H1 (cell line): ENCODE data around the gene LSM4. TPM values are rescaled to one million over a fixed set of nuclear protein-coding genes. Genes with fewer than 3 reads are reported as not detected.

Experiments used
- CTCF ChIA-PET: fragments of 300-600 bp; sonication (Branson Sonifier 250); formaldehyde crosslinking; loops from one replicate; lab custom pipeline; 2021; ENCODE audit not compliant: partially characterized antibody; lab: Charles Lee
- POLR2A ChIA-PET: fragments of 300-600 bp; sonication (Branson Sonifier 250); formaldehyde crosslinking; loops from one replicate; lab custom pipeline; 2021; ENCODE audit warnings: inconsistent platforms; ENCODE audit not compliant: partially characterized antibody; lab: Charles Lee
- DNase-seq, 2 experiments: peaks; one replicate each; pipeline versions ENCODE4 v3.0.0 to v3.0.0-alpha.2; 2010 to 2022; ENCODE audit warnings: low spot score in 2 of 2, low read depth in 1 of 2, mixed read lengths in 1 of 2
- FAIRE-seq: peaks from 2 replicates; lab custom pipeline; 2011; peaks lifted over from hg19 to GRCh38; lab: Jason Lieb, UNC
- H2AFZ ChIP-seq: 2 replicates; pipeline ENCODE4 v1.8.1; 2012; ENCODE audit warnings: low read length, inconsistent platforms
- H2AK5ac ChIP-seq: 2 replicates; pipeline ENCODE4 v1.6.1; 2013; ENCODE audit warnings: low read depth, low read length
- H2BK120ac ChIP-seq: replicated peaks from 2 replicates; pipeline ENCODE3; 2013; ENCODE audit warnings: low read depth, low read length, inconsistent platforms
- H2BK12ac ChIP-seq: 2 replicates; pipeline ENCODE4 v1.6.1; 2013; ENCODE audit warnings: low read depth, low read length
- H2BK15ac ChIP-seq: 2 replicates; pipeline ENCODE4 v1.6.1; 2013; ENCODE audit warnings: low read length
- H2BK20ac ChIP-seq: 2 replicates; pipeline ENCODE4 v1.6.1; 2013; ENCODE audit warnings: low read length
- H2BK5ac ChIP-seq: 2 replicates; pipeline ENCODE4 v1.6.1; 2013; ENCODE audit warnings: low read depth, low read length
- H3K14ac ChIP-seq: 2 replicates; pipeline ENCODE4 v1.6.1; 2013; ENCODE audit warnings: inconsistent platforms; ENCODE audit not compliant: insufficient read length
- H3K18ac ChIP-seq: 2 replicates; pipeline ENCODE4 v1.6.1; 2013; ENCODE audit warnings: low read length; ENCODE audit errors: extremely low read depth
- H3K23ac ChIP-seq: 2 replicates; pipeline ENCODE4 v1.6.1; 2013; ENCODE audit warnings: inconsistent platforms; ENCODE audit not compliant: insufficient read length
- H3K23me2 ChIP-seq: 2 replicates; pipeline ENCODE4 v1.6.1; 2013; ENCODE audit warnings: low read depth, low read length
- H3K27ac ChIP-seq: 2 replicates; pipeline ENCODE4 v1.6.1; 2011; ENCODE audit warnings: low read depth, low read length, inconsistent platforms
- H3K27me3 ChIP-seq, 4 experiments: replicated peaks in 1 of 4; 1 replicate in 1 of 4; 2 replicates in 3 of 4; pipeline versions ENCODE4 v1.6.1 to v1.8.1; 2011 to 2013; ENCODE audit warnings: low read length in 3 of 4, mild to moderate bottlenecking in 3 of 4, inconsistent platforms in 2 of 4, mixed read lengths in 2 of 4, moderate library complexity in 1 of 4; ENCODE audit not compliant: control insufficient read depth in 3 of 4, insufficient read depth in 3 of 4; ENCODE audit errors: extremely low read depth in 1 of 4
- H3K36me3 ChIP-seq, 4 experiments: 2 replicates each; pipeline versions ENCODE4 v1.6.1 to v1.8.1; 2011 to 2013; ENCODE audit warnings: mild to moderate bottlenecking in 4 of 4, low read length in 3 of 4, moderate library complexity in 2 of 4, control low read depth in 1 of 4, inconsistent platforms in 1 of 4; ENCODE audit not compliant: insufficient read depth in 4 of 4, control insufficient read depth in 2 of 4
- H3K4ac ChIP-seq: replicated peaks from 2 replicates; pipeline ENCODE3; 2013; ENCODE audit warnings: low read length, low read depth, mixed read lengths, inconsistent platforms; ENCODE audit not compliant: insufficient read length
- H3K4me1 ChIP-seq, 4 experiments: replicated peaks in 1 of 4; 1 replicate in 1 of 4; 2 replicates in 3 of 4; pipeline versions ENCODE4 v1.6.1 to v1.8.1; 2011 to 2013; ENCODE audit warnings: low read length in 3 of 4, inconsistent platforms in 2 of 4, mixed read lengths in 1 of 4; ENCODE audit not compliant: insufficient read depth in 4 of 4, control insufficient read depth in 3 of 4
- H3K4me2 ChIP-seq, 2 experiments: 2 replicates each; pipeline versions ENCODE4 v1.6.1 to v1.8.1; 2011 to 2013; ENCODE audit warnings: low read depth in 2 of 2, low read length in 2 of 2, control low read depth in 1 of 2, inconsistent platforms in 1 of 2, mild to moderate bottlenecking in 1 of 2; ENCODE audit not compliant: insufficient read depth in 1 of 2
- H3K4me3 ChIP-seq, 4 experiments: fragments of 200-600, 300-600 bp in 1 of 4; sonication (generic), shearing (Covaris generic), sonication (Bioruptor Twin) in 1 of 4; 2 replicates each; pipeline versions ENCODE4 v1.5.1 to v1.8.1; 2011 to 2016; ENCODE audit warnings: low read length in 4 of 4, low read depth in 3 of 4, control low read depth in 2 of 4, inconsistent platforms in 2 of 4, mild to moderate bottlenecking in 2 of 4, mixed read lengths in 1 of 4, moderate library complexity in 1 of 4; ENCODE audit not compliant: insufficient read depth in 2 of 4; ENCODE audit errors: extremely low read depth in 1 of 4
- H3K56ac ChIP-seq: replicated peaks from 2 replicates; pipeline ENCODE3; 2013; ENCODE audit warnings: low read depth, mild to moderate bottlenecking, mixed read lengths, low read length, inconsistent platforms; ENCODE audit not compliant: insufficient read length
- H3K79me1 ChIP-seq: 2 replicates; pipeline ENCODE4 v1.6.1; 2013; ENCODE audit warnings: low read depth, low read length, control low read depth
- H3K79me2 ChIP-seq, 2 experiments: 2 replicates each; pipeline versions ENCODE4 v1.6.1 to v1.8.1; 2012 to 2013; ENCODE audit warnings: low read length in 2 of 2, mild to moderate bottlenecking in 2 of 2, inconsistent platforms in 1 of 2; ENCODE audit not compliant: insufficient read depth in 2 of 2, control insufficient read depth in 1 of 2
- H3K9ac ChIP-seq, 4 experiments: replicated peaks in 1 of 4; 1 replicate in 1 of 4; 2 replicates in 3 of 4; pipeline versions ENCODE4 v1.6.1 to v1.8.1; 2011 to 2013; ENCODE audit warnings: low read depth in 3 of 4, low read length in 3 of 4, control low read depth in 2 of 4, mild to moderate bottlenecking in 2 of 4, moderate library complexity in 2 of 4, inconsistent platforms in 1 of 4; ENCODE audit errors: extremely low read depth in 1 of 4
- H3K9me3 ChIP-seq, 2 experiments: 2 replicates each; pipeline versions ENCODE4 v1.6.1 to v1.8.1; 2012 to 2013; ENCODE audit warnings: mild to moderate bottlenecking in 2 of 2, moderate library complexity in 2 of 2, control low read depth in 1 of 2, inconsistent platforms in 1 of 2, low read depth in 1 of 2, low read length in 1 of 2, mixed read lengths in 1 of 2; ENCODE audit not compliant: insufficient read depth in 2 of 2
- H4K20me1 ChIP-seq, 2 experiments: replicated peaks in 1 of 2; 2 replicates each; pipeline versions ENCODE3 to v1.8.1; 2011 to 2013; ENCODE audit warnings: inconsistent platforms in 2 of 2, low read length in 2 of 2, mild to moderate bottlenecking in 1 of 2; ENCODE audit not compliant: insufficient read depth in 2 of 2, control insufficient read depth in 1 of 2
- H4K5ac ChIP-seq: 2 replicates; pipeline ENCODE4 v1.6.1; 2013; ENCODE audit warnings: low read length, low read depth, mixed read lengths, inconsistent platforms; ENCODE audit not compliant: insufficient read length
- H4K8ac ChIP-seq: 2 replicates; pipeline ENCODE4 v1.8.0; 2013; ENCODE audit warnings: mild to moderate bottlenecking, moderate library complexity, low read length, inconsistent platforms; ENCODE audit not compliant: insufficient read depth; ENCODE audit errors: extremely low read depth
- H4K91ac ChIP-seq: replicated peaks from 2 replicates; pipeline ENCODE3; 2013; ENCODE audit warnings: low read length, mixed read lengths, inconsistent platforms; ENCODE audit not compliant: insufficient read length
- RXRA ChIP-seq: IDR thresholded peaks from 2 replicates; pipeline ENCODE4 v1.6.1; 2011; ENCODE audit warnings: low read depth, mild to moderate bottlenecking, low read length, moderate library complexity; ENCODE audit not compliant: insufficient read depth
- WGBS, 2 experiments: shearing (Covaris generic) in 1 of 2; methylation state at CpG; one replicate each; pipeline versions ENCODE4 v1.1.6 to v1.1.7; 2013 to 2015; ENCODE audit warnings: low lambda C conversion rate in 2 of 2, mixed read lengths in 2 of 2, inconsistent platforms in 1 of 2, low coverage in 1 of 2, missing lambda C conversion rate in 1 of 2; ENCODE audit not compliant: insufficient replicate concordance in 2 of 2, insufficient coverage in 1 of 2, insufficient read length in 1 of 2; ENCODE audit errors: extremely low coverage in 1 of 2, missing lambda C conversion rate in 1 of 2; 5-methylcytosine and 5-hydroxymethylcytosine counted together
- polyA plus RNA-seq, 7 experiments: library from polyadenylated mRNA; depleted of rRNA in 3 of 7; stranded (reverse) in 5 of 7; unstranded in 2 of 7; fragments of >200 nt in 5 of 7; fragments of 200-250 nt in 2 of 7; gene quantifications; 1 replicate in 5 of 7; 2 replicates in 1 of 7; 4 replicates in 1 of 7; pipeline versions ENCODE4 v1.2.1 to v1.2.3, GENCODE V29; 2011 to 2013; ENCODE audit warnings: missing spikeins in 2 of 7, mixed read lengths in 2 of 7
- total RNA-seq: library from RNA; stranded (reverse); fragmentation: NEBNext Ultra II Directional; extraction: Animal tissue kit (Norgen Biotek cat#: 25700); gene quantifications from 2 replicates; pipeline ENCODE4 v1.2.1, GENCODE V29; 2021

The LSM4 gene
- total and polyA plus RNA-seq, 2 of the 8 experiments (the other 6 are each of a cell fraction or from before 2014, with no cell fraction given), result 302 to 319 TPM

DNA sequence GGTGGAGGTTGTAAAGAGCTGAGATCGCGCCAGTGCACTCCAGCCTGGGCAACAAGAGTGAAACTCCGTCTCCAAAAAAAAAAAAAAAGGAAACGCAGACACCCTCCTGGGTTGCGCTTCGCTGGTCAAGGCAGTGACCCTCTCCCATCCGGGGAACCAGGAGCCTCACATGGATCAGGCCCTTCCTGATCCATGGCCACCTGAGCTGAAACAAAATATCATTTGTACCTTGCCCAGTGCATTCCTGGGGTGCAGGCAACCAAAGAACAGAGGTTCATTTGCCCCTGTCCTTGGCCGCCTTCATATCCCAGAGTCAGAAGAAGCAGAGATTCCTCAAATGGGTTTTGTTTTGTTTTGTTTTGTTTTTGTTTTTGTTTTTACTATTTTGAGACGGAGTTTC is 8.0 kb upstream of the LSM4 start:
- no peak overlapping the region for H2BK5ac ChIP-seq
- no peaks in the 10 kb centered on the region for H3K79me2 ChIP-seq
- no peak overlapping the region for H3K56ac ChIP-seq
- no peaks in the 10 kb centered on the region for H4K20me1 ChIP-seq
- no peaks in the 10 kb centered on the region for H3K9me3 ChIP-seq
- no peaks in the 10 kb centered on the region for H3K36me3 ChIP-seq
- H3K18ac ChIP-seq, result no peak overlapping the region
- H2BK15ac ChIP-seq, result no peak overlapping the region
- no peak overlapping the region for H2AFZ ChIP-seq
- no peak overlapping the region for H2AK5ac ChIP-seq
- H3K4me1 ChIP-seq, result peaks cover 0 to 5% (median 5%) of the 10 kb centered on the region in 4 experiments; a peak in 5 of 7 replicates
- DNase-seq (no peak), FAIRE-seq (no peak)
- no peak overlapping the region for H3K9ac ChIP-seq
- H4K8ac ChIP-seq, result no peak overlapping the region
- no peaks in the 10 kb centered on the region for H3K23me2 ChIP-seq
- no peak for TF ChIP-seq RXRA
- 85% methylated on average over 7 of the region's 9 CpGs; no CpG with 5 or more reads in 1 of the 2 experiments for WGBS, 2 experiments
- H4K5ac ChIP-seq, result no peak overlapping the region
- no peak overlapping the region for H3K23ac ChIP-seq
- H2BK20ac ChIP-seq, result no peak overlapping the region
- H4K91ac ChIP-seq, result no peak overlapping the region
- H3K14ac ChIP-seq, result no peak overlapping the region
- no peak overlapping the region for H3K4me2 ChIP-seq
- ChIA-PET POLR2A (interaction anchor here (1.2 to 20.2 kb wide), 3 partner anchors 9 to 53 kb away, joined by 3 to 224 read pairs (median 4); partner anchors contain the start of genes IQCN and JUND), CTCF (interaction anchor here (0.6 to 7.7 kb wide), 10 partner anchors 8 to 102 kb away, joined by 3 to 179 read pairs (median 4); partner anchors contain the start of genes IQCN, JUND and PGPEP1)
- H3K79me1 ChIP-seq, result no peaks in the 10 kb centered on the region
- H2BK120ac ChIP-seq, result no peak overlapping the region
- no peak overlapping the region for H2BK12ac ChIP-seq
- no peak overlapping the region for H3K4me3 ChIP-seq
- no peak overlapping the region for H3K27ac ChIP-seq
- H3K27me3 ChIP-seq, result no peaks in the 10 kb centered on the region
- no peak overlapping the region for H3K4ac ChIP-seq
